Activated naive CD4-positive, alpha-beta T cell treated with Interleukin-2 at 50 U/mL for 16 hours (primary cell): Measurements from ENCODE around the gene LYSET.
"Not testable (repeated sequence)": the region's sequence is repeated elsewhere in the genome, so short reads cannot be mapped to it uniquely, and the experiment has no call there.

ENCODE experiments used
- DNase-seq: peaks from one replicate; pipeline ENCODE4 v3.0.0-alpha.2; 2020

Gene LYSET

DNA sequence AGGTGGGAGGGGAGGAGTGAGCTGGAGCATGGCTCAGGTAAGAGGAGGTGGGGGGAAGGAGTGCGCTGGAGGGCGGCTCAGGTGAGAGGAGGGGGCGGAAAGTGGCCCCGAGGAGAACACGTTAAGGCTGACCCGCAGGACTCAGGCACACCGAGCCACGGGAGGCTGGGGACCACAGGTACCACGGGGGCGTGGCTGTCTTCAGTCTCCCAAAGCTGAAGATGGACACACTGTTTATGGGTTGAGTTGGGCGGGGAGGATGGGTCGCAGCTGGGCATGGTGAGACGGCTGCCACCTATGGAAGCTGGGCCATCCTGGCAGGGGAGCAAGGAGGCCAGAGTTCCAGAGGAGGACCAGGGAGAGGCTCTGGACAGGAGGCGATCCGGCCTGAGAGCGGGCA lies 45.4 kb downstream of the LYSET start:
- no peak for DNase-seq

GRCh38 chr14:93231129-93231979 lies 46.2 kb downstream of the LYSET start:
- no peak for DNase-seq

GRCh38 chr14:93232159-93232558 lies 47.0 kb downstream of the LYSET start:
- no peak for DNase-seq

DNA sequence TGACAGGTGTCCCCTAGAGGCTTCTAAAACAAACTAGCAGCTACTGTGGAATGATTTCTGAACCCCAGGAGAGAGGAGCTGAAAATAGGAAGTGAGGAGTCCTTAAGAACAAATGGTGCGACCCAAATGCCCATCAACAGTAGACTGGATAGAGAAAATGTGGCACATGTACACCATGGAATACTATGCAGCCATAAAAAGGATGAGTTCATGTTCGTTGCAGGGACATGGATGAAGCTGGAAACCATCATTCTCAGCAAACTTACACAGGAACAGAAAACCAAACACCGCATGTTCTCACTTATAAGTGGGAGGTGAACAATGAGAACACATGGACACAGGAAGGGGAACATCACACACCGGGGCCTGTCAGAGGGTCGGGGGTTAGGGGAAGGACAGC lies 48.0 kb downstream of the LYSET start:
- DNase-seq, result not testable (repeated sequence)

DNA sequence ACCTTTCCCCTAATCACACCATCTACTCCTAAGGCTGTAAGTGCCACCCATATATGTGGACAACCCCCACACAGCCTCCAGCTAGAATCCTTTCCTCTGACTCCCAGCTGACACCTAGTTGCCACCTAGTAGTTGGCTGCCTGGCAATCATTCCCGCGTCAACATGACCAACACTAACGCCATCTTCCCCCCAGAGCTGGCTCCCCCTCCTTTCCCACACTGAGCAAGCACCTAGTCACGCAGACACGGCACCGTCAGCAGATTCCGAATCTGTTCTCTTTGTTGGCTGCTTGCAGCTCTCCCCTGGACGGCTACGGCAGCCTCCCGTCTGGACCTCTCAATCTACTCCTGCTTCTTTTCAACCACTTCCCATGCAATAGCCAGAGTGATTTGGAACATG lies 49.7 kb downstream of the LYSET start:
- no peak for DNase-seq
